ENCODE results near the gene NME1.

DNA sequence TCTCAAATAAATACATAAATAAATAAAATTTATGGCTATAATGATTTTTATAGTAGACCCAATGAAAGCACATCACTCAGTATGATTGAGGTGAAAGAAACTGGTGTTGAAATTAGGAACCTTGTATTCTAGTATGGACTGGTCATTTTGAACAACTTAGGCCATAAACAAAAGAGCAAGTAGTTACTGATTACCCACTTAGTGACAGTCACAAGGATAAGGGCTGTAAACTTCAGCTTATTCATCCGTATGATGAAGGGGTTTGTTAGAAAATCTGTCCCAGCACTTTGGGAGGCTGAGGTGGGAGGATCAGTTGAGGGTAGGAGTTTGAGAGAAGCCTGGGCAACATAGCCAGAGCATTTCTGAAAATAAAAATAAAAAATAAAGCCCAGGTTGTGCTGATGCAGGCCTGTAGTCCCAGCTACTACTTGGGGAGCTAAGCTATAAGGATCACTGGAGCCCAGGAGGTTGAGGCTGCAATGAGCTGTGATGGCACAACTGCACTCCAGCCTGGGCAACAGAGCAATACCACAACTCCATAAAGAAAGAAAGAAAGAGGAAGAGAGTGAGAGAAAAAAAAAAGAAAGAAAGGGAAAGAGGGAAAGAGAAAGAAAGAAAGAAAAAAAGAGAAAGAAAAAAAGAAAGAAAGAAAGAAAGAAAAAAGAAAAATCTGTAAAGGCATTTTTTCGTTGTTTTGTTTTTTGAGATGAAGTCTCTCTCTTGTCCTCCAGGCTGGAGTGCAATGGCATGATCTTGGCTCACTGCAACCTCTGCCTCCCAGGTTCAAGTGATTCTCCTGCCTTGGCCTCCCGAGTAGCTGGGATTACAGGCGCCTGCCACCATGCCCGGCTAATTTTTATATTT is 28.5 kb upstream of the NME1 start:
- TF ChIP-seq, protein P1, sequence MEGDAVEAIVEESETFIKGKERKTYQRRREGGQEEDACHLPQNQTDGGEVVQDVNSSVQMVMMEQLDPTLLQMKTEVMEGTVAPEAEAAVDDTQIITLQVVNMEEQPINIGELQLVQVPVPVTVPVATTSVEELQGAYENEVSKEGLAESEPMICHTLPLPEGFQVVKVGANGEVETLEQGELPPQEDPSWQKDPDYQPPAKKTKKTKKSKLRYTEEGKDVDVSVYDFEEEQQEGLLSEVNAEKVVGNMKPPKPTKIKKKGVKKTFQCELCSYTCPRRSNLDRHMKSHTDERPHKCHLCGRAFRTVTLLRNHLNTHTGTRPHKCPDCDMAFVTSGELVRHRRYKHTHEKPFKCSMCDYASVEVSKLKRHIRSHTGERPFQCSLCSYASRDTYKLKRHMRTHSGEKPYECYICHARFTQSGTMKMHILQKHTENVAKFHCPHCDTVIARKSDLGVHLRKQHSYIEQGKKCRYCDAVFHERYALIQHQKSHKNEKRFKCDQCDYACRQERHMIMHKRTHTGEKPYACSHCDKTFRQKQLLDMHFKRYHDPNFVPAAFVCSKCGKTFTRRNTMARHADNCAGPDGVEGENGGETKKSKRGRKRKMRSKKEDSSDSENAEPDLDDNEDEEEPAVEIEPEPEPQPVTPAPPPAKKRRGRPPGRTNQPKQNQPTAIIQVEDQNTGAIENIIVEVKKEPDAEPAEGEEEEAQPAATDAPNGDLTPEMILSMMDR (IDR thresholded peaks at IDR 0.05; ENCODE audit: low read length): no peak
- no peak for TF ChIP-seq EZH2 (IDR thresholded peaks at IDR 0.05; ENCODE audit: borderline replicate concordance, low read length)

Measured in OCI-LY1 (cell line).